HG03354 (cell line): ENCODE data around the gene SNX5.

Experiments used
- ATAC-seq: cut with Tn5 transposase; IDR thresholded peaks from one replicate; pipeline ENCODE4 v1.9.1; 2021; ENCODE audit warnings: mild to moderate bottlenecking; ENCODE audit not compliant: unreplicated experiment, poor library complexity, severe bottlenecking

Gene SNX5

GRCh38 chr20:17946040-17946439 is 22.6 kb downstream of the SNX5 start:
- no peak for ATAC-seq

- ATAC-seq: no peak
These were observed 23.6 kb downstream of the SNX5 start for GRCh38 chr20:17944854-17945474.

- peak; percentile 78 for ATAC-seq
These were observed 25.3 kb downstream of the SNX5 start for GRCh38 chr20:17943343-17943742.

GRCh38 chr20:17941826-17942196 is 26.8 kb downstream of the SNX5 start:
- no peak for ATAC-seq

GRCh38 chr20:17941087-17941825 is 27.3 kb downstream of the SNX5 start:
- no peak for ATAC-seq

GRCh38 chr20:17940224-17940971 is 28.2 kb downstream of the SNX5 start:
- ATAC-seq: no peak

- ATAC-seq: no peak
These were observed 28.9 kb downstream of the SNX5 start for GRCh38 chr20:17939622-17940223.

- peak; percentile 74 for ATAC-seq
These were observed 29.5 kb downstream of the SNX5 start for GRCh38 chr20:17938871-17939619.

- ATAC-seq: no peak
These were observed 31.5 kb downstream of the SNX5 start for GRCh38 chr20:17936761-17937732.

- no peak for ATAC-seq
These were observed 32.3 kb downstream of the SNX5 start for GRCh38 chr20:17936286-17936760.

- no peak for ATAC-seq
These were observed 32.8 kb downstream of the SNX5 start for GRCh38 chr20:17935761-17936160.

- ATAC-seq: no peak
These were observed 33.4 kb downstream of the SNX5 start for GRCh38 chr20:17935186-17935585.

- ATAC-seq: no peak
These were observed 34.3 kb downstream of the SNX5 start for GRCh38 chr20:17934141-17934862.

- no peak for ATAC-seq
These were observed 34.9 kb downstream of the SNX5 start for GRCh38 chr20:17933711-17934110.

GRCh38 chr20:17933121-17933520 is 35.5 kb downstream of the SNX5 start:
- ATAC-seq: no peak

GRCh38 chr20:17932396-17932795 is 36.2 kb downstream of the SNX5 start:
- no peak for ATAC-seq

- no peak for ATAC-seq
These were observed 37.1 kb downstream of the SNX5 start for GRCh38 chr20:17931513-17931912.
